Heart right ventricle (tissue), 16 donors: ENCODE measurements around the gene ASIC5. TPM values are rescaled to one million over a fixed set of nuclear protein-coding genes. Genes with fewer than 3 reads are reported as not detected.

Experiments used
- ATAC-seq, 8 donors: fragments of 200-7000 bp; cut with Tn5 transposase; one replicate each; pipeline ENCODE4 v1.9.1; 2020; ENCODE audit warnings: mild to moderate bottlenecking in 8 of 8, moderate library complexity in 8 of 8, moderate number of reproducible peaks in 1 of 8
- DNase-seq, 2 donors: peaks; one replicate each; pipeline ENCODE4 v3.0.0-alpha.2; 2020
- H3K27ac ChIP-seq, 10 donors: fragments of 200-600 bp; sonication (generic) in 2 of 10; one replicate each; pipeline versions ENCODE4 v1.5.0 to v1.8.0; 2020 to 2022; ENCODE audit warnings: mild to moderate bottlenecking in 3 of 10
- H3K27me3 ChIP-seq, 7 donors: fragments of 200-600 bp; one replicate each; pipeline ENCODE4 v1.8.0; 2021 to 2022; ENCODE audit warnings: mild to moderate bottlenecking in 2 of 7
- H3K36me3 ChIP-seq, 9 donors: fragments of 200-600 bp; sonication (generic) in 1 of 9; one replicate each; pipeline versions ENCODE4 v1.5.0 to v1.8.0; 2020 to 2022; ENCODE audit warnings: mild to moderate bottlenecking in 2 of 9
- H3K4me1 ChIP-seq, 9 donors: fragments of 200-600 bp; sonication (generic) in 1 of 9; one replicate each; pipeline versions ENCODE4 v1.5.0 to v1.8.0; 2020 to 2022; ENCODE audit warnings: mild to moderate bottlenecking in 4 of 9
- H3K4me3 ChIP-seq, 10 donors: fragments of 200-600 bp; sonication (generic) in 2 of 10; one replicate each; pipeline versions ENCODE4 v1.5.0 to v1.8.0; 2020 to 2022; ENCODE audit warnings: mild to moderate bottlenecking in 7 of 10, moderate library complexity in 2 of 10
- H3K9me3 ChIP-seq, 11 donors: fragments of 200-600 bp in 10 of 11; sonication (generic) in 2 of 11; one replicate each; pipeline versions ENCODE4 v1.5.0 to v1.8.0; 2013 to 2022; ENCODE audit warnings: mild to moderate bottlenecking in 2 of 11, control low read depth in 1 of 11, moderate library complexity in 1 of 11
- CTCF ChIP-seq, 9 donors: fragments of 200-600 bp; sonication (generic) in 2 of 9; IDR thresholded peaks; one replicate each; pipeline versions ENCODE4 v1.5.0 to v1.8.0; 2021 to 2022; ENCODE audit warnings: antibody characterized with exemption in 9 of 9, mild to moderate bottlenecking in 5 of 9, moderate library complexity in 1 of 9
- WGBS, 2 donors: extraction: QIAGEN DNeasy Blood & Tissue Kit; methylation state at CpG; one replicate each; pipeline ENCODE4 v1.1.7; 2013; ENCODE audit warnings: inconsistent platforms in 1 of 2; 5-methylcytosine and 5-hydroxymethylcytosine counted together
- intact Hi-C, 10 donors: fragments of 100-400 bp; cut with DNase I; formaldehyde crosslinking; loops; one replicate each; pipeline versions ENCODE4 v1.11.1 to v1.14.2; 2022
- polyA plus RNA-seq, 2 donors: library from polyadenylated mRNA; stranded (reverse); fragments of 200-250 nt; gene quantifications; one replicate each; pipeline ENCODE4 v1.2.3, GENCODE V29; 2013
- total RNA-seq, 10 donors: library from RNA; stranded (reverse); fragmentation: NEBNext Ultra II Directional in 3 of 10; extraction: Animal tissue kit (Norgen Biotek cat#: 25700) in 3 of 10; gene quantifications; one replicate each; pipeline versions ENCODE4 v1.2.1 to v1.2.4, GENCODE V29; 2021 to 2023
- donor health status: Arrhythmogenic right ventricular cardiomyopathy.
- donor health status: ischemic (EF 13 %, LVEDD 7.1; RV severe dilation, severe dysfunction).
- donor health status: healthy with polysubstance abuse.
- donor health status: DM: no; HTN: yes; CAD: no.
- donor health status: DM: no; HTN: no; CAD: no.
- donor health status: ischemic (EF 25% LVEDD 6.9; RV normal size, moderate dysfunction).
- donor health status: ischemic (EF 25% LVEDD 5.7; RV mildly dilated, moderate dysfunction).
- donor health status: healthy.
- donor health status: DM: yes; HTN: yes; CAD: no.
- donor health status: Ischemic cardiomyopathy.
- donor health status: ischemic (EF 35%, LVEDD 5.7; RV mildly dilated, moderate dysfunction).
- donor health status: nonischemic (EF 11% LVEDD 7.7; RV severe dilation, severe dysfunction).
- donor health status: DM: yes; HTN: yes; CAD: no.
- donor health status: PGD.
- donor health status: ischemic (EF 29% LVEDD 5.4; RV normal size, mild dysfunction).
- donor health status: nonischemic (EF 23%, LVEDD 6.1; RV moderate dilation, normal function).

The ASIC5 gene
- total and polyA plus RNA-seq, 12 donors = not detected

GRCh38 chr4:155784637-155785036 is 81.4 kb downstream of the ASIC5 start:
- ATAC-seq (no peak), DNase-seq (no peak)
- Histone ChIP-seq H3K9me3 (no peaks in the 10 kb centered on the region), H3K4me3 (no peak overlapping the region), H3K4me1 (peaks cover 0 to 52% (median 15%) of the 10 kb centered on the region in 9 donors), H3K27ac (peak overlapping the region in 1 of 10 donors; percentile 0), H3K36me3 (peaks cover 0 to 32% (median under 1%) of the 10 kb centered on the region in 9 donors), H3K27me3 (no peaks in the 10 kb centered on the region)
- intact Hi-C loops = loop anchor here (2.0 to 10.0 kb wide), 10 partner anchors 107 to 382 kb away; partner anchors contain the start of gene GUCY1A1 (in 1 of the 10)
- no peak for TF ChIP-seq CTCF (IDR thresholded peaks at IDR 0.05)
- WGBS, 2 donors = 63 to 66% methylated on average over 1 of the region's 1 CpG

GRCh38 chr4:155781249-155781831 is 84.7 kb downstream of the ASIC5 start:
- Histone ChIP-seq H3K36me3 (peaks cover 0 to 45% (median 0%) of the 10 kb centered on the region in 9 donors), H3K4me1 (peaks cover 0 to 54% (median 23%) of the 10 kb centered on the region in 9 donors), H3K4me3 (no peak overlapping the region), H3K9me3 (no peaks in the 10 kb centered on the region), H3K27ac (no peak overlapping the region), H3K27me3 (no peaks in the 10 kb centered on the region)
- WGBS, 2 donors = 87 to 88% methylated on average over 4 of the region's 4 CpGs
- intact Hi-C loops = loop anchor here in 5 of 10 donors (5.0 to 10.0 kb wide), 5 partner anchors 104 to 377 kb away; partner anchors contain the start of gene GUCY1A1 (in 1 of the 5)
- no peak for ATAC-seq
- DNase-seq = no peak
- TF ChIP-seq CTCF (IDR thresholded peaks at IDR 0.05) = no peak

GRCh38 chr4:155780775-155781174 is 85.3 kb downstream of the ASIC5 start:
- 33 to 41% methylated on average over 1 of the region's 1 CpG for WGBS, 2 donors
- peak in 4 of 8 donors; percentile 37 to 85 (median 60) for ATAC-seq
- H3K27ac ChIP-seq = peak overlapping the region in 1 of 10 donors; percentile 34

More at GRCh38 chr4:155780775-155781174, 85.3 kb downstream of the ASIC5 start:
- DNase-seq = no peak
- H3K27me3 ChIP-seq = no peaks in the 10 kb centered on the region
- intact Hi-C loops = loop anchor here in 5 of 10 donors (5.0 to 10.0 kb wide), 5 partner anchors 103 to 376 kb away; partner anchors contain the start of gene GUCY1A1 (in 1 of the 5)
- no peaks in the 10 kb centered on the region for H3K9me3 ChIP-seq
- peaks cover 0 to 50% (median 0%) of the 10 kb centered on the region in 9 donors for H3K36me3 ChIP-seq
- TF ChIP-seq CTCF (IDR thresholded peaks at IDR 0.05) = no peak
- peaks cover 0 to 53% (median 23%) of the 10 kb centered on the region in 9 donors for H3K4me1 ChIP-seq
- H3K4me3 ChIP-seq = no peak overlapping the region

Other genes with a start within 250 kb of the ASIC5 start
- gene GUCY1A1, start 199.4 kb downstream of the ASIC5 start, total RNA-seq = 100 to 1,000 TPM in 1 of 10 donors, 10 to 100 TPM in 9; 45.0 to 101 (median 65.4) TPM
- 10 to 100 TPM in 1 of 2 donors, 1 to 10 TPM in 1; 6.7 to 13.8 TPM for gene GUCY1A1, start 199.4 kb downstream of the ASIC5 start, polyA plus RNA-seq
- gene GUCY1B1, start 107.3 kb downstream of the ASIC5 start, total RNA-seq = 10 to 100 TPM; 10.7 to 29.9 (median 17.1) TPM
- gene GUCY1B1, start 107.3 kb downstream of the ASIC5 start, polyA plus RNA-seq = 10 to 100 TPM; 11.4 to 23.8 TPM
- gene TDO2, start 37.4 kb upstream of the ASIC5 start, total RNA-seq = under 1 TPM in 1 of 10 donors, not detected in 9; 0.14 TPM
- under 1 TPM in 1 of 2 donors, not detected in 1; 0.03 TPM for gene TDO2, start 37.4 kb upstream of the ASIC5 start, polyA plus RNA-seq
- 10 to 100 TPM in 2 of 10 donors, 1 to 10 TPM in 8; 6.1 to 21.4 (median 9.0) TPM for gene CTSO, start 87.6 kb upstream of the ASIC5 start, total RNA-seq
- 1 to 10 TPM; 2.6 to 4.1 TPM for gene CTSO, start 87.6 kb upstream of the ASIC5 start, polyA plus RNA-seq